ENCODE measurements around the gene SMARCB1.

- no peak for TF ChIP-seq POLR2A (IDR thresholded peaks at IDR 0.05)
- TF ChIP-seq CTCF (IDR thresholded peaks at IDR 0.05), result no peak
Measured at GRCh38 chr22:23783265-23784150, 3.3 kb upstream of the SMARCB1 start.

Measured in transverse colon (tissue), 3 donors.